HepG2 (cell line): Measurements from ENCODE around the gene SNCAIP. TPM values are rescaled to one million over a fixed set of nuclear protein-coding genes. Genes with fewer than 3 reads are reported as not detected.

Source experiments
- ARID2 ChIP-seq: sonication (generic); formaldehyde crosslinking; IDR thresholded peaks from 2 replicates; pipeline ENCODE4 v1.8.1; 2022; ENCODE audit warnings: mild to moderate bottlenecking, missing genetic modification reagents, borderline replicate concordance
- EEA1 ChIP-seq: sonication (generic); formaldehyde crosslinking; IDR thresholded peaks from 2 replicates; pipeline ENCODE4 v1.5.1; 2020; ENCODE audit warnings: mild to moderate bottlenecking, missing genetic modification reagents, borderline replicate concordance
- GLI4 ChIP-seq: sonication (generic); formaldehyde crosslinking; IDR thresholded peaks from 2 replicates; pipeline ENCODE4 v1.5.1; 2020; ENCODE audit warnings: missing genetic modification reagents, mild to moderate bottlenecking, moderate library complexity, borderline replicate concordance
- KLF13 ChIP-seq: sonication (generic); formaldehyde crosslinking; IDR thresholded peaks from 2 replicates; pipeline ENCODE4 v1.4.0; 2020; ENCODE audit warnings: mild to moderate bottlenecking, missing genetic modification reagents
- MZF1 ChIP-seq: sonication (generic); formaldehyde crosslinking; IDR thresholded peaks from 2 replicates; pipeline ENCODE4 v1.8.1; 2023; ENCODE audit warnings: mild to moderate bottlenecking, missing genetic modification reagents, borderline replicate concordance
- RARG ChIP-seq: sonication (generic); formaldehyde crosslinking; IDR thresholded peaks from 2 replicates; pipeline ENCODE4 v1.4.0; 2020; ENCODE audit warnings: low read depth, mild to moderate bottlenecking, missing genetic modification reagents
- ZNF530 ChIP-seq: sonication (generic); formaldehyde crosslinking; IDR thresholded peaks from 2 replicates; pipeline ENCODE4 v1.5.0; 2020; ENCODE audit warnings: low read depth, mild to moderate bottlenecking, missing genetic modification reagents
- ZNF614 ChIP-seq: IDR thresholded peaks from 2 replicates; pipeline ENCODE4 v1.6.1; 2018; ENCODE audit warnings: missing biosample characterization, missing genetic modification reagents, inconsistent platforms, borderline replicate concordance
- polyA plus RNA-seq, 8 experiments: library from polyadenylated mRNA; depleted of rRNA in 3 of 8; stranded (reverse) in 7 of 8; unstranded in 1 of 8; fragments of >200 nt; fragmentation: Illumina TruSeq in 4 of 8; extraction: Trizol in 4 of 8; gene quantifications; 2 replicates each; pipeline versions ENCODE4 v1.2.1 to v1.2.3, GENCODE V29; 2011 to 2016; ENCODE audit warnings: low read depth in 4 of 8, missing spikeins in 1 of 8, mixed read lengths in 1 of 8; ENCODE audit not compliant: insufficient read depth in 1 of 8
- total RNA-seq, 5 experiments: library from RNA; depleted of rRNA; stranded (reverse); fragments of >200 nt; fragmentation: Illumina TruSeq; extraction: Trizol; gene quantifications; 2 replicates each; pipeline ENCODE4 v1.2.3, GENCODE V29; 2016; ENCODE audit warnings: low read depth in 1 of 5
- TF ChIP-seq, protein P1 (sequence below), 2 experiments: fragments of 450-650 bp in 1 of 2; sonication (generic) in 1 of 2; formaldehyde crosslinking in 1 of 2; IDR thresholded peaks; 2 replicates each; pipeline versions ENCODE4 v1.6.1 to v1.8.0; 2016 to 2022; ENCODE audit warnings: antibody characterized with exemption in 1 of 2, mild to moderate bottlenecking in 1 of 2, missing genetic modification reagents in 1 of 2

The SNCAIP gene
- total and polyA plus RNA-seq, 2 of the 13 experiments (the other 11 are each of a cell fraction or from before 2014, with no cell fraction given), result not detected

DNA sequence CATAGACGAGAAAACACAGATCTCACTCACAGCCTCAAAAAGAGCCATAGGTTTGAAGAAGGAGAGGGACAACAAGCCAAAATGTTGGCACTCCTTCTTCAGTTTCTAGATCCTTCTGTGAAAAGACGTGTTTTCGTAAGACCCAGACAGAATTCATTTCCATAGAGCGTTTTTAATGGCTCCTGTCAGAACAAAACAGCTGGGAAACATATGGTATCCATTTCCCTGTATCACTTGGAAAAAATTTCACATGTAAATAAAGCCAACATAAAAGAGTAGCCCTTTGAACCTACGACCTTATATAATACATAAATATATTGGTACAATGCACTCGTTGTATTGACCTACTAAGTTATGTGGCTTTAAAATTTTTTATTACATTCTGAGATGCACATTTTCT is 108.1 kb downstream of the SNCAIP start (continued):
- TF ChIP-seq GLI4 (CRISPR knock-in tag), result no peak
- no peak for TF ChIP-seq ARID2 (CRISPR knock-in tag)
- TF ChIP-seq EEA1 (CRISPR knock-in tag), result no peak
- no peak for TF ChIP-seq MZF1 (CRISPR knock-in tag)
- TF ChIP-seq ZNF530 (CRISPR knock-in tag), result no peak
- TF ChIP-seq, protein P1, sequence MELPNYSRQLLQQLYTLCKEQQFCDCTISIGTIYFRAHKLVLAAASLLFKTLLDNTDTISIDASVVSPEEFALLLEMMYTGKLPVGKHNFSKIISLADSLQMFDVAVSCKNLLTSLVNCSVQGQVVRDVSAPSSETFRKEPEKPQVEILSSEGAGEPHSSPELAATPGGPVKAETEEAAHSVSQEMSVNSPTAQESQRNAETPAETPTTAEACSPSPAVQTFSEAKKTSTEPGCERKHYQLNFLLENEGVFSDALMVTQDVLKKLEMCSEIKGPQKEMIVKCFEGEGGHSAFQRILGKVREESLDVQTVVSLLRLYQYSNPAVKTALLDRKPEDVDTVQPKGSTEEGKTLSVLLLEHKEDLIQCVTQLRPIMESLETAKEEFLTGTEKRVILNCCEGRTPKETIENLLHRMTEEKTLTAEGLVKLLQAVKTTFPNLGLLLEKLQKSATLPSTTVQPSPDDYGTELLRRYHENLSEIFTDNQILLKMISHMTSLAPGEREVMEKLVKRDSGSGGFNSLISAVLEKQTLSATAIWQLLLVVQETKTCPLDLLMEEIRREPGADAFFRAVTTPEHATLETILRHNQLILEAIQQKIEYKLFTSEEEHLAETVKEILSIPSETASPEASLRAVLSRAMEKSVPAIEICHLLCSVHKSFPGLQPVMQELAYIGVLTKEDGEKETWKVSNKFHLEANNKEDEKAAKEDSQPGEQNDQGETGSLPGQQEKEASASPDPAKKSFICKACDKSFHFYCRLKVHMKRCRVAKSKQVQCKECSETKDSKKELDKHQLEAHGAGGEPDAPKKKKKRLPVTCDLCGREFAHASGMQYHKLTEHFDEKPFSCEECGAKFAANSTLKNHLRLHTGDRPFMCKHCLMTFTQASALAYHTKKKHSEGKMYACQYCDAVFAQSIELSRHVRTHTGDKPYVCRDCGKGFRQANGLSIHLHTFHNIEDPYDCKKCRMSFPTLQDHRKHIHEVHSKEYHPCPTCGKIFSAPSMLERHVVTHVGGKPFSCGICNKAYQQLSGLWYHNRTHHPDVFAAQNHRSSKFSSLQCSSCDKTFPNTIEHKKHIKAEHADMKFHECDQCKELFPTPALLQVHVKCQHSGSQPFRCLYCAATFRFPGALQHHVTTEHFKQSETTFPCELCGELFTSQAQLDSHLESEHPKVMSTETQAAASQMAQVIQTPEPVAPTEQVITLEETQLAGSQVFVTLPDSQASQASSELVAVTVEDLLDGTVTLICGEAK (IDR thresholded peaks at IDR 0.05), result no peak
- TF ChIP-seq, protein P1 (CRISPR knock-in tag; IDR thresholded peaks at IDR 0.05), result no peak
- no peak for TF ChIP-seq RARG
- no peak for TF ChIP-seq ZNF614 (CRISPR knock-in tag)
- no peak for TF ChIP-seq KLF13
